Caco-2 (cell line): ENCODE data around the gene LRRC7. TPM values are rescaled to one million over a fixed set of nuclear protein-coding genes. Genes with fewer than 3 reads are reported as not detected.

Experiments used
- BruUV-seq: library from RNA; stranded (reverse); fragments of 400-500 nt; replicated peaks from 2 replicates; lab custom pipeline; 2021; lab: Mats Ljungman, UMichigan
- CTCF ChIA-PET: fragments of 300-600 bp; sonication (Branson Sonifier 250); formaldehyde crosslinking; loops from one replicate; lab custom pipeline; 2022; ENCODE audit warnings: antibody characterized with exemption; lab: Charles Lee
- POLR2A ChIA-PET: fragments of 300-600 bp; sonication (Branson Sonifier 250); formaldehyde crosslinking; loops from one replicate; lab custom pipeline; 2022; ENCODE audit warnings: antibody characterized with exemption; lab: Charles Lee
- DNase-seq, 2 experiments: peaks; one replicate each; pipeline versions ENCODE4 v3.0.0 to v3.0.0-alpha.2; 2020 to 2022
- H3K27me3 ChIP-seq: replicated peaks from 2 replicates; pipeline ENCODE4 v1.6.0; 2011; ENCODE audit warnings: low read length; ENCODE audit not compliant: control insufficient read depth, insufficient read depth
- H3K36me3 ChIP-seq: 2 replicates; pipeline ENCODE4 v1.5.1; 2011; ENCODE audit warnings: low read length; ENCODE audit not compliant: control insufficient read depth, insufficient read depth
- H3K4me1 ChIP-seq: fragments of 250-450 bp; sonication (Bioruptor Pico); 2 replicates; pipeline ENCODE4 v1.5.1; 2020; ENCODE audit warnings: mild to moderate bottlenecking
- H3K4me3 ChIP-seq: 2 replicates; pipeline ENCODE4 v1.5.1; 2011; ENCODE audit warnings: low read depth, mild to moderate bottlenecking, control low read depth, low read length
- H3K9me3 ChIP-seq: fragments of 250-450 bp; sonication (Bioruptor Pico); 2 replicates; pipeline ENCODE4 v1.5.1; 2020; ENCODE audit warnings: mild to moderate bottlenecking, moderate library complexity
- H3K27ac Mint-ChIP-seq: one replicate; pipeline ENCODE4 v1.8.0; 2022; ENCODE audit warnings: mixed read lengths; ENCODE audit not compliant: unreplicated experiment
- H3K27me3 Mint-ChIP-seq: one replicate; pipeline ENCODE4 v1.8.0; 2022; ENCODE audit warnings: mixed read lengths; ENCODE audit not compliant: insufficient read depth, unreplicated experiment
- H3K36me3 Mint-ChIP-seq: one replicate; pipeline ENCODE4 v1.8.0; 2022; ENCODE audit warnings: mild to moderate bottlenecking, mixed read lengths; ENCODE audit not compliant: insufficient read depth, unreplicated experiment
- H3K4me1 Mint-ChIP-seq: one replicate; pipeline ENCODE4 v1.8.0; 2022; ENCODE audit warnings: low read depth, mixed read lengths; ENCODE audit not compliant: unreplicated experiment
- H3K4me3 Mint-ChIP-seq: one replicate; pipeline ENCODE4 v1.8.0; 2022; ENCODE audit warnings: mild to moderate bottlenecking, moderate library complexity, mixed read lengths; ENCODE audit not compliant: unreplicated experiment
- H3K9me3 Mint-ChIP-seq: one replicate; pipeline ENCODE4 v1.8.0; 2022; ENCODE audit warnings: mixed read lengths; ENCODE audit not compliant: unreplicated experiment
- intact Hi-C: fragments of 100-400 bp; cut with micrococcal nuclease; formaldehyde crosslinking; loops from one replicate; pipeline ENCODE4 v1.10.0; 2022; ENCODE audit not compliant: unreplicated experiment
- total RNA-seq: library from RNA; stranded (reverse); gene quantifications from 2 replicates; pipeline ENCODE4 v1.2.3, GENCODE V29; 2022
- TF ChIP-seq, protein P1 (sequence below), 2 experiments: fragments of 200-600 bp in 1 of 2; IDR thresholded peaks; 1 replicate in 1 of 2; 2 replicates in 1 of 2; pipeline versions ENCODE4 v1.5.1 to v1.8.0; 2011 to 2022; ENCODE audit warnings: antibody characterized with exemption in 1 of 2, control low read depth in 1 of 2, inconsistent platforms in 1 of 2, low read depth in 1 of 2, low read length in 1 of 2, mild to moderate bottlenecking in 1 of 2, moderate library complexity in 1 of 2; ENCODE audit not compliant: insufficient read depth in 1 of 2, severe bottlenecking in 1 of 2, unreplicated experiment in 1 of 2

The LRRC7 gene
- total RNA-seq, 1 experiment from 2014 or later, result 8.5 TPM

DNA sequence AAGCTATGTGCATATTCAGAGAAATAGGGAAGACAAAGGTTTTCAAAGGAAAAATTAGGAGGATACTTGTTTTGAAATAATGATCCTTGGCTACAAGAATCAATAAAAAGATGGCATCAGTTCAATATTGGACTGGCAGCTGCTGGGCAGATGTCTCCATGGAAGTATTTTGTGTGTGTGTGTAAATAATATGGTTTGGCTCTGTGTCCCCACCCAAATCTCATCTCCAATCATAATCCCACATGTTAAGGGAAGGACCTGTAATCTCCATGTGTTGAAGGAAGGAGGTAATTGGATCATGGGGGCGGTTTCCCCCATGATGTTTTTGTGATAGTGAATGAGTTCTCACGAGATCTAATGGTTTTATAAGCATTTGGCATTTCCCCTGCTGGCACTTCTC, 40.4 kb upstream of the LRRC7 start:
- Histone ChIP-seq H3K9me3 (no peaks in the 10 kb centered on the region), H3K4me1 (no peaks in the 10 kb centered on the region), H3K36me3 (no peaks in the 10 kb centered on the region), H3K27me3 (no peaks in the 10 kb centered on the region), H3K4me3 (no peak overlapping the region)
- no TSS peak for BruUV-seq
- Mint-ChIP-seq H3K4me1 (no peaks in the 10 kb centered on the region), H3K27ac (no peak overlapping the region), H3K4me3 (no peak overlapping the region), H3K27me3 (no peaks in the 10 kb centered on the region), H3K9me3 (no peaks in the 10 kb centered on the region), H3K36me3 (no peaks in the 10 kb centered on the region)
- POLR2A ChIA-PET, result no interaction called here
- intact Hi-C loops, result no loop called here
- CTCF ChIA-PET, result no interaction called here
- TF ChIP-seq, protein P1, sequence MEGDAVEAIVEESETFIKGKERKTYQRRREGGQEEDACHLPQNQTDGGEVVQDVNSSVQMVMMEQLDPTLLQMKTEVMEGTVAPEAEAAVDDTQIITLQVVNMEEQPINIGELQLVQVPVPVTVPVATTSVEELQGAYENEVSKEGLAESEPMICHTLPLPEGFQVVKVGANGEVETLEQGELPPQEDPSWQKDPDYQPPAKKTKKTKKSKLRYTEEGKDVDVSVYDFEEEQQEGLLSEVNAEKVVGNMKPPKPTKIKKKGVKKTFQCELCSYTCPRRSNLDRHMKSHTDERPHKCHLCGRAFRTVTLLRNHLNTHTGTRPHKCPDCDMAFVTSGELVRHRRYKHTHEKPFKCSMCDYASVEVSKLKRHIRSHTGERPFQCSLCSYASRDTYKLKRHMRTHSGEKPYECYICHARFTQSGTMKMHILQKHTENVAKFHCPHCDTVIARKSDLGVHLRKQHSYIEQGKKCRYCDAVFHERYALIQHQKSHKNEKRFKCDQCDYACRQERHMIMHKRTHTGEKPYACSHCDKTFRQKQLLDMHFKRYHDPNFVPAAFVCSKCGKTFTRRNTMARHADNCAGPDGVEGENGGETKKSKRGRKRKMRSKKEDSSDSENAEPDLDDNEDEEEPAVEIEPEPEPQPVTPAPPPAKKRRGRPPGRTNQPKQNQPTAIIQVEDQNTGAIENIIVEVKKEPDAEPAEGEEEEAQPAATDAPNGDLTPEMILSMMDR (IDR thresholded peaks at IDR 0.05; ENCODE audit: insufficient read depth in 1 of 2, low read depth in 1 of 2, low read length in 1 of 2, severe bottlenecking in 1 of 2, unreplicated experiment in 1 of 2), result no peak
- no peak for DNase-seq

- Mint-ChIP-seq H3K36me3 (no peaks in the 10 kb centered on the region), H3K27me3 (no peaks in the 10 kb centered on the region), H3K4me1 (no peaks in the 10 kb centered on the region), H3K27ac (no peak overlapping the region), H3K9me3 (no peaks in the 10 kb centered on the region), H3K4me3 (no peak overlapping the region)
- DNase-seq, result no peak
- TF ChIP-seq, protein P1 (IDR thresholded peaks at IDR 0.05; ENCODE audit: insufficient read depth in 1 of 2, low read depth in 1 of 2, low read length in 1 of 2, severe bottlenecking in 1 of 2, unreplicated experiment in 1 of 2), result no peak
- no peaks in the 10 kb centered on the region for H3K27me3 ChIP-seq
- BruUV-seq, result no TSS peak
- no peak overlapping the region for H3K4me3 ChIP-seq
- H3K4me1 ChIP-seq, result no peaks in the 10 kb centered on the region
- no peaks in the 10 kb centered on the region for H3K36me3 ChIP-seq
- no peaks in the 10 kb centered on the region for H3K9me3 ChIP-seq
- intact Hi-C loops, result no loop called here
- ChIA-PET CTCF (no interaction called here), POLR2A (no interaction called here)
These were observed 39.3 kb upstream of the LRRC7 start for GRCh38 chr1:69528376-69528775.

GRCh38 chr1:69533343-69533742, 34.4 kb upstream of the LRRC7 start:
- TF ChIP-seq, protein P1 (IDR thresholded peaks at IDR 0.05; ENCODE audit: insufficient read depth in 1 of 2, low read depth in 1 of 2, low read length in 1 of 2, severe bottlenecking in 1 of 2, unreplicated experiment in 1 of 2), result no peak
- no peak for DNase-seq
- CTCF ChIA-PET, result no interaction called here
- POLR2A ChIA-PET, result no interaction called here
- no peaks in the 10 kb centered on the region for H3K4me1 ChIP-seq
- no peaks in the 10 kb centered on the region for H3K36me3 ChIP-seq
- Mint-ChIP-seq H3K4me1 (no peaks in the 10 kb centered on the region), H3K36me3 (no peaks in the 10 kb centered on the region), H3K27me3 (no peaks in the 10 kb centered on the region), H3K27ac (no peak overlapping the region), H3K9me3 (no peaks in the 10 kb centered on the region), H3K4me3 (no peak overlapping the region)
- BruUV-seq, result no TSS peak
- H3K27me3 ChIP-seq, result no peaks in the 10 kb centered on the region
- H3K9me3 ChIP-seq, result no peaks in the 10 kb centered on the region
- H3K4me3 ChIP-seq, result no peak overlapping the region
- intact Hi-C loops, result no loop called here
